Stomach (tissue), 4 donors: ENCODE measurements around the gene SLFNL1.

ENCODE experiments used
- CTCF ChIP-seq, 7 experiments: fragments of 450-650 bp in 4 of 7; fragments of 200-600 bp in 3 of 7; sonication (generic) in 3 of 7; IDR thresholded peaks; one replicate each; pipeline ENCODE4 v1.5.1; 2016 to 2019; ENCODE audit warnings: antibody characterized with exemption in 7 of 7, control low read depth in 2 of 7, mild to moderate bottlenecking in 1 of 7
- EP300 ChIP-seq: sonication (generic); formaldehyde crosslinking; IDR thresholded peaks from one replicate; pipeline ENCODE4 v1.6.1; 2017; ENCODE audit warnings: antibody characterized with exemption
- POLR2A ChIP-seq, 4 donors: fragments of 450-650 bp; IDR thresholded peaks; one replicate each; pipeline ENCODE4 v1.6.1; 2016; ENCODE audit warnings: antibody characterized with exemption in 4 of 4, control low read depth in 2 of 4, mild to moderate bottlenecking in 1 of 4, moderate library complexity in 1 of 4
- POLR2AphosphoS5 ChIP-seq, 3 donors: sonication (generic); formaldehyde crosslinking; IDR thresholded peaks; one replicate each; pipeline ENCODE4 v1.6.1; 2016; ENCODE audit warnings: antibody characterized with exemption in 3 of 3

GRCh38 chr1:40985875-40986274, 35.6 kb downstream of the SLFNL1 start:
- TF ChIP-seq CTCF (IDR thresholded peaks at IDR 0.05) (no peak), POLR2A (IDR thresholded peaks at IDR 0.05) (no peak), POLR2AphosphoS5 (IDR thresholded peaks at IDR 0.05) (no peak), EP300 (no peak)
